Measurements from ENCODE around the gene DYNLL1. TPM values are rescaled to one million over a fixed set of nuclear protein-coding genes. Genes with fewer than 3 reads are reported as not detected.

DYNLL1 gene
- total and polyA plus RNA-seq, 2 of the 13 experiments (the other 11 are each of a cell fraction or from before 2014, with no cell fraction given), result 271 to 294 TPM

- TF ChIP-seq, protein P1, sequence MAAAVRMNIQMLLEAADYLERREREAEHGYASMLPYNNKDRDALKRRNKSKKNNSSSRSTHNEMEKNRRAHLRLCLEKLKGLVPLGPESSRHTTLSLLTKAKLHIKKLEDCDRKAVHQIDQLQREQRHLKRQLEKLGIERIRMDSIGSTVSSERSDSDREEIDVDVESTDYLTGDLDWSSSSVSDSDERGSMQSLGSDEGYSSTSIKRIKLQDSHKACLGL (CRISPR knock-in tag; IDR thresholded peaks at IDR 0.05), result no peak
- TF ChIP-seq IRX3 (CRISPR knock-in tag; IDR thresholded peaks at IDR 0.05; ENCODE audit: borderline replicate concordance, low read depth) (no peak), HNRNPLL (IDR thresholded peaks at IDR 0.05; ENCODE audit: low read depth, low read length, poor library complexity, severe bottlenecking) (no peak), MEIS1 (CRISPR knock-in tag; IDR thresholded peaks at IDR 0.05; ENCODE audit: borderline replicate concordance) (no peak), XBP1 (CRISPR knock-in tag; IDR thresholded peaks at IDR 0.05) (no peak), ZNF510 (CRISPR knock-in tag; IDR thresholded peaks at IDR 0.05; ENCODE audit: low read depth) (no peak; the same call in 1 of the 2 replicates), ZNF775 (CRISPR knock-in tag; IDR thresholded peaks at IDR 0.05; ENCODE audit: borderline replicate concordance) (no peak), ATF1 (CRISPR knock-in tag; IDR thresholded peaks at IDR 0.05) (no peak), ZIK1 (CRISPR knock-in tag; IDR thresholded peaks at IDR 0.05; ENCODE audit: borderline replicate concordance, low read depth) (no peak), ZNF496 (CRISPR knock-in tag; IDR thresholded peaks at IDR 0.05; ENCODE audit: insufficient replicate concordance) (no peak), PAWR (CRISPR knock-in tag; IDR thresholded peaks at IDR 0.05; ENCODE audit: borderline replicate concordance) (no peak), ZSCAN22 (CRISPR knock-in tag; IDR thresholded peaks at IDR 0.05) (no peak), ZNF367 (CRISPR knock-in tag; IDR thresholded peaks at IDR 0.05; ENCODE audit: borderline replicate concordance) (no peak), THYN1 (CRISPR knock-in tag; IDR thresholded peaks at IDR 0.05; ENCODE audit: borderline replicate concordance, low read depth) (no peak), MXI1 (IDR thresholded peaks at IDR 0.05; ENCODE audit: borderline replicate concordance, low read depth, low read length) (no peak), KDM4B (CRISPR knock-in tag; IDR thresholded peaks at IDR 0.05) (no peak), SAFB2 (CRISPR knock-in tag; IDR thresholded peaks at IDR 0.05; ENCODE audit: borderline replicate concordance, low read depth) (0 out of 2 replicates have a peak, but pooled peaks have one; percentile 39), AKNA (CRISPR knock-in tag; IDR thresholded peaks at IDR 0.05; ENCODE audit: borderline replicate concordance) (no peak), SMYD3 (CRISPR knock-in tag; IDR thresholded peaks at IDR 0.05) (no peak), ZNF768 (CRISPR knock-in tag; IDR thresholded peaks at IDR 0.05) (no peak)
- TF ChIP-seq, protein P2, sequence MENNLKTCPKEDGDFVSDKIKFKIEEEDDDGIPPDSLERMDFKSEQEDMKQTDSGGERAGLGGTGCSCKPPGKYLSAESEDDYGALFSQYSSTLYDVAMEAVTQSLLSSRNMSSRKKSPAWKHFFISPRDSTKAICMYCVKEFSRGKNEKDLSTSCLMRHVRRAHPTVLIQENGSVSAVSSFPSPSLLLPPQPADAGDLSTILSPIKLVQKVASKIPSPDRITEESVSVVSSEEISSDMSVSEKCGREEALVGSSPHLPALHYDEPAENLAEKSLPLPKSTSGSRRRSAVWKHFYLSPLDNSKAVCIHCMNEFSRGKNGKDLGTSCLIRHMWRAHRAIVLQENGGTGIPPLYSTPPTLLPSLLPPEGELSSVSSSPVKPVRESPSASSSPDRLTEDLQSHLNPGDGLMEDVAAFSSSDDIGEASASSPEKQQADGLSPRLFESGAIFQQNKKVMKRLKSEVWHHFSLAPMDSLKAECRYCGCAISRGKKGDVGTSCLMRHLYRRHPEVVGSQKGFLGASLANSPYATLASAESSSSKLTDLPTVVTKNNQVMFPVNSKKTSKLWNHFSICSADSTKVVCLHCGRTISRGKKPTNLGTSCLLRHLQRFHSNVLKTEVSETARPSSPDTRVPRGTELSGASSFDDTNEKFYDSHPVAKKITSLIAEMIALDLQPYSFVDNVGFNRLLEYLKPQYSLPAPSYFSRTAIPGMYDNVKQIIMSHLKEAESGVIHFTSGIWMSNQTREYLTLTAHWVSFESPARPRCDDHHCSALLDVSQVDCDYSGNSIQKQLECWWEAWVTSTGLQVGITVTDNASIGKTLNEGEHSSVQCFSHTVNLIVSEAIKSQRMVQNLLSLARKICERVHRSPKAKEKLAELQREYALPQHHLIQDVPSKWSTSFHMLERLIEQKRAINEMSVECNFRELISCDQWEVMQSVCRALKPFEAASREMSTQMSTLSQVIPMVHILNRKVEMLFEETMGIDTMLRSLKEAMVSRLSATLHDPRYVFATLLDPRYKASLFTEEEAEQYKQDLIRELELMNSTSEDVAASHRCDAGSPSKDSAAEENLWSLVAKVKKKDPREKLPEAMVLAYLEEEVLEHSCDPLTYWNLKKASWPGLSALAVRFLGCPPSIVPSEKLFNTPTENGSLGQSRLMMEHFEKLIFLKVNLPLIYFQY (CRISPR knock-in tag; IDR thresholded peaks at IDR 0.05; ENCODE audit: borderline replicate concordance), result no peak
Observed at GRCh38 chr12:120468821-120469449, 27.0 kb upstream of the DYNLL1 start (continued).
